Stimulated activated CD8-positive, alpha-beta memory T cell treated with anti-CD3 and anti-CD28 coated beads, Interleukin-2, amount 100 ng/mL, for 1 hour (primary cell): ENCODE measurements around the gene DPH2.
A peak's percentile ranks its signal among the peaks of the same experiment; 100 is the strongest.

Experiments
- DNase-seq, 2 donors: peaks; one replicate each; pipeline ENCODE4 v3.0.0-alpha.2; 2020; ENCODE audit warnings: low read depth in 2 of 2

The DPH2 gene

GRCh38 chr1:43969746-43970466 is at the start of gene DPH2:
Gene DPH2 (plus strand): TSS chr1:43970010. CDS start chr1:43970176, 166 bp downstream.
- DNase-seq = peak; percentile 85 to 89

GRCh38 chr1:43921022-43921421 is 48.8 kb upstream of the DPH2 start:
- no peak for DNase-seq

- no peak for DNase-seq
Measured at GRCh38 chr1:43924516-43924915, 45.3 kb upstream of the DPH2 start.

GRCh38 chr1:43925846-43926245 is 44.0 kb upstream of the DPH2 start:
- no peak for DNase-seq

GRCh38 chr1:43930168-43930948 is 39.5 kb upstream of the DPH2 start:
- no peak for DNase-seq

GRCh38 chr1:43930949-43931275 is 38.9 kb upstream of the DPH2 start:
- DNase-seq = no peak

GRCh38 chr1:43931711-43932660 is 37.8 kb upstream of the DPH2 start:
- DNase-seq = no peak

- no peak for DNase-seq
Measured at GRCh38 chr1:43932786-43933385, 36.9 kb upstream of the DPH2 start.

GRCh38 chr1:43933386-43934100 is 36.3 kb upstream of the DPH2 start, which contains the start of gene ARTN:
Gene ARTN (plus strand): TSS chr1:43933801. CDS start chr1:43935657, 1,856 bp downstream.
- no peak for DNase-seq

- DNase-seq = no peak
Measured at GRCh38 chr1:43934101-43934985, 35.5 kb upstream of the DPH2 start.

- DNase-seq = no peak
Measured at GRCh38 chr1:43934986-43935324, 34.9 kb upstream of the DPH2 start.

- DNase-seq = no peak
Measured at GRCh38 chr1:43935711-43936427, 33.9 kb upstream of the DPH2 start.

GRCh38 chr1:43936431-43937151 is 33.2 kb upstream of the DPH2 start:
- DNase-seq = no peak

GRCh38 chr1:43937179-43937865 is 32.5 kb upstream of the DPH2 start:
- no peak for DNase-seq

GRCh38 chr1:43938383-43938782 is 31.4 kb upstream of the DPH2 start:
- DNase-seq = no peak

GRCh38 chr1:43938892-43939587 is 30.8 kb upstream of the DPH2 start:
- DNase-seq = no peak

GRCh38 chr1:43942411-43942810 is 27.4 kb upstream of the DPH2 start:
- DNase-seq = no peak

- no peak for DNase-seq
Measured at GRCh38 chr1:43944860-43945259, 24.9 kb upstream of the DPH2 start.
